DND-41 (cell line): Measurements from ENCODE around the gene PPP1R10.

Experiments
- ATAC-seq: fragments of 200-7000 bp; cut with Tn5 transposase; 3 replicates; pipeline ENCODE4 v1.9.1; 2021; ENCODE audit warnings: low read depth; ENCODE audit not compliant: insufficient read depth
- DNase-seq: peaks from one replicate; pipeline ENCODE4 v3.0.0-alpha.2; 2020
- H2AFZ ChIP-seq: 2 replicates; pipeline ENCODE4 v1.6.0; 2012; ENCODE audit warnings: low read depth, low read length
- H3K27ac ChIP-seq: 2 replicates; pipeline ENCODE4 v1.5.1; 2012; ENCODE audit warnings: low read length, inconsistent platforms
- H3K27me3 ChIP-seq: fragments of 200-600 bp; sonication (generic); 2 replicates; pipeline ENCODE4 v1.6.0; 2012; ENCODE audit warnings: low read length, mild to moderate bottlenecking, inconsistent platforms; ENCODE audit not compliant: insufficient read depth, poor library complexity
- H3K36me3 ChIP-seq: 2 replicates; pipeline ENCODE4 v1.5.1; 2012; ENCODE audit warnings: low read length, inconsistent platforms; ENCODE audit not compliant: insufficient read depth
- H3K4me1 ChIP-seq: 2 replicates; pipeline ENCODE4 v1.5.1; 2012; ENCODE audit warnings: mild to moderate bottlenecking, low read length; ENCODE audit not compliant: insufficient read depth
- H3K4me2 ChIP-seq: 2 replicates; pipeline ENCODE4 v1.6.0; 2012; ENCODE audit warnings: mild to moderate bottlenecking, moderate library complexity, low read length, inconsistent platforms; ENCODE audit not compliant: insufficient read depth
- H3K4me3 ChIP-seq, 2 experiments: fragments of 200-600 bp in 1 of 2; shearing (Covaris generic) in 1 of 2; 2 replicates each; pipeline ENCODE4 v1.5.1; 2012 to 2016; ENCODE audit warnings: inconsistent platforms in 2 of 2, low read length in 2 of 2, mild to moderate bottlenecking in 2 of 2, low read depth in 1 of 2, moderate library complexity in 1 of 2
- H3K79me2 ChIP-seq: 2 replicates; pipeline ENCODE4 v1.6.0; 2012; ENCODE audit warnings: low read length, inconsistent platforms; ENCODE audit not compliant: insufficient read depth
- H3K9ac ChIP-seq: 2 replicates; pipeline ENCODE4 v1.6.0; 2012; ENCODE audit warnings: low read depth, mild to moderate bottlenecking, inconsistent platforms, low read length, moderate library complexity
- H3K9me3 ChIP-seq: 2 replicates; pipeline ENCODE4 v1.5.1; 2012; ENCODE audit warnings: low read length, moderate library complexity, mild to moderate bottlenecking, inconsistent platforms; ENCODE audit not compliant: insufficient read depth, severe bottlenecking
- H4K20me1 ChIP-seq: 2 replicates; pipeline ENCODE4 v1.6.0; 2012; ENCODE audit warnings: low read length; ENCODE audit not compliant: insufficient read depth
- EZH2 ChIP-seq: IDR thresholded peaks from 3 replicates; pipeline ENCODE4 v1.6.1; 2012; ENCODE audit warnings: borderline replicate concordance, low read depth, mild to moderate bottlenecking, moderate library complexity, low read length, inconsistent platforms; ENCODE audit not compliant: severe bottlenecking
- TF ChIP-seq, protein P1 (sequence below): IDR thresholded peaks from 2 replicates; pipeline ENCODE4 v1.5.1; 2012; ENCODE audit warnings: borderline replicate concordance, low read length, moderate library complexity, mild to moderate bottlenecking; ENCODE audit not compliant: poor library complexity, severe bottlenecking; ENCODE audit errors: extremely low read depth

Gene PPP1R10

GRCh38 chr6:30657454-30657853, 40.4 kb upstream of the PPP1R10 start:
- no peak for ATAC-seq
- Histone ChIP-seq H3K36me3 (peaks cover 86% of the 10 kb centered on the region), H2AFZ (no peak overlapping the region), H3K79me2 (no peaks in the 10 kb centered on the region), H4K20me1 (no peaks in the 10 kb centered on the region), H3K27me3 (no peaks in the 10 kb centered on the region), H3K4me2 (no peak overlapping the region), H3K4me1 (no peaks in the 10 kb centered on the region), H3K9ac (no peak overlapping the region), H3K27ac (no peak overlapping the region), H3K9me3 (no peaks in the 10 kb centered on the region), H3K4me3 (no peak overlapping the region)
- TF ChIP-seq, protein P1, sequence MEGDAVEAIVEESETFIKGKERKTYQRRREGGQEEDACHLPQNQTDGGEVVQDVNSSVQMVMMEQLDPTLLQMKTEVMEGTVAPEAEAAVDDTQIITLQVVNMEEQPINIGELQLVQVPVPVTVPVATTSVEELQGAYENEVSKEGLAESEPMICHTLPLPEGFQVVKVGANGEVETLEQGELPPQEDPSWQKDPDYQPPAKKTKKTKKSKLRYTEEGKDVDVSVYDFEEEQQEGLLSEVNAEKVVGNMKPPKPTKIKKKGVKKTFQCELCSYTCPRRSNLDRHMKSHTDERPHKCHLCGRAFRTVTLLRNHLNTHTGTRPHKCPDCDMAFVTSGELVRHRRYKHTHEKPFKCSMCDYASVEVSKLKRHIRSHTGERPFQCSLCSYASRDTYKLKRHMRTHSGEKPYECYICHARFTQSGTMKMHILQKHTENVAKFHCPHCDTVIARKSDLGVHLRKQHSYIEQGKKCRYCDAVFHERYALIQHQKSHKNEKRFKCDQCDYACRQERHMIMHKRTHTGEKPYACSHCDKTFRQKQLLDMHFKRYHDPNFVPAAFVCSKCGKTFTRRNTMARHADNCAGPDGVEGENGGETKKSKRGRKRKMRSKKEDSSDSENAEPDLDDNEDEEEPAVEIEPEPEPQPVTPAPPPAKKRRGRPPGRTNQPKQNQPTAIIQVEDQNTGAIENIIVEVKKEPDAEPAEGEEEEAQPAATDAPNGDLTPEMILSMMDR: no peak
- TF ChIP-seq EZH2: no peak
- DNase-seq: no peak

DNA sequence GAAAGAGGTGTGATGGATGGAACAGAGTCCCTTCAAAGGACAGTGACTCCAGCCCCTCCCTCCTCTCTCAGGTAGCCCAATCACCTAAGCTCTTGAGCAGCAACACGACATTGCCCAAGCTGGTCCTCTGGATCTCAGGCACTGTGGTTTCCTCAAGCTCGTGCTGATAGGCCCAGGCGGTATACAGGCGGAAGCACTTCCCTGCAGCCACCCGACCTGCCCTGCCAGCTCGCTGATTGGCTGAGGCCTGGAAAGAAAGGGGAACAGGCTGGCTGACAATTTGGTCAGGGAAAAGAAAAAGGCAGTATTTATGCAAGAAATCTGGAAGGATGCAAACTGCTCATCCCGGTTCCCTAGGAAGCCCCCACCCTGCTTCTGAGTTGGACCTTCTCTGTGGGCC, 39.5 kb upstream of the PPP1R10 start:
- Histone ChIP-seq H3K4me2 (no peak overlapping the region), H3K27me3 (no peaks in the 10 kb centered on the region), H3K4me3 (no peak overlapping the region), H3K9ac (no peak overlapping the region), H4K20me1 (no peaks in the 10 kb centered on the region), H2AFZ (no peak overlapping the region), H3K9me3 (no peaks in the 10 kb centered on the region), H3K4me1 (no peaks in the 10 kb centered on the region), H3K27ac (no peak overlapping the region), H3K36me3 (peaks cover 86% of the 10 kb centered on the region), H3K79me2 (no peaks in the 10 kb centered on the region)
- TF ChIP-seq, protein P1: no peak
- no peak for TF ChIP-seq EZH2
- DNase-seq (no peak), ATAC-seq (no peak)

GRCh38 chr6:30655743-30656094, 38.7 kb upstream of the PPP1R10 start:
- H3K4me2 ChIP-seq: no peak overlapping the region
- no peak for ATAC-seq

More at GRCh38 chr6:30655743-30656094, 38.7 kb upstream of the PPP1R10 start:
- no peak overlapping the region for H3K4me3 ChIP-seq
- H3K4me1 ChIP-seq: no peaks in the 10 kb centered on the region
- H3K36me3 ChIP-seq: peaks cover 88% of the 10 kb centered on the region
- no peaks in the 10 kb centered on the region for H4K20me1 ChIP-seq
- TF ChIP-seq, protein P1: no peak
- TF ChIP-seq EZH2: no peak
- no peaks in the 10 kb centered on the region for H3K9me3 ChIP-seq
- H3K9ac ChIP-seq: no peak overlapping the region
- H2AFZ ChIP-seq: no peak overlapping the region
- no peaks in the 10 kb centered on the region for H3K27me3 ChIP-seq
- DNase-seq: no peak
- no peak overlapping the region for H3K27ac ChIP-seq
- no peaks in the 10 kb centered on the region for H3K79me2 ChIP-seq
